CD4-positive, alpha-beta T cell treated with Interleukin-15 for 4 hours (primary cell): ENCODE results near the gene TDRD6.

Experiments used
- DNase-seq: peaks from one replicate; pipeline ENCODE4 v3.0.0-alpha.2; 2020; ENCODE audit warnings: low spot score

Gene TDRD6

GRCh38 chr6:46688117-46688965, 656 bp downstream of the TDRD6 start:
- DNase-seq: no peak

- DNase-seq: no peak
Measured at GRCh38 chr6:46688966-46689335, 1.3 kb downstream of the TDRD6 start.

- DNase-seq: no peak
Measured at GRCh38 chr6:46689657-46690056, 2.0 kb downstream of the TDRD6 start.

GRCh38 chr6:46690141-46690755, 2.6 kb downstream of the TDRD6 start:
- DNase-seq: no peak

- no peak for DNase-seq
Measured at GRCh38 chr6:46690911-46691451, 3.3 kb downstream of the TDRD6 start.

GRCh38 chr6:46699970-46700369, 12.3 kb downstream of the TDRD6 start:
- no peak for DNase-seq

GRCh38 chr6:46704562-46704961, 16.9 kb downstream of the TDRD6 start:
- DNase-seq: no peak

- DNase-seq: no peak
Measured at GRCh38 chr6:46706464-46706863, 18.8 kb downstream of the TDRD6 start.

GRCh38 chr6:46711491-46711890, 23.8 kb downstream of the TDRD6 start:
- DNase-seq: no peak

GRCh38 chr6:46715141-46715540, 27.5 kb downstream of the TDRD6 start:
- DNase-seq: no peak

GRCh38 chr6:46719099-46719498, 31.4 kb downstream of the TDRD6 start:
- DNase-seq: no peak

- no peak for DNase-seq
Measured at GRCh38 chr6:46720401-46720800, 32.7 kb downstream of the TDRD6 start.

- DNase-seq: no peak
Measured at GRCh38 chr6:46729787-46730326, 42.2 kb downstream of the TDRD6 start.

GRCh38 chr6:46730921-46731461, 43.3 kb downstream of the TDRD6 start:
- no peak for DNase-seq

GRCh38 chr6:46733341-46733801, 45.7 kb downstream of the TDRD6 start:
- no peak for DNase-seq

GRCh38 chr6:46734867-46735719, 47.4 kb downstream of the TDRD6 start, which contains the start of gene PLA2G7:
Gene PLA2G7, minus strand, starts transcription at chr6:46735375. Its CDS starts 12,484 bp downstream, at chr6:46722891.
- DNase-seq: no peak

- DNase-seq: no peak
Measured at GRCh38 chr6:46735720-46736031, 48.0 kb downstream of the TDRD6 start.

GRCh38 chr6:46736906-46737305, 49.2 kb downstream of the TDRD6 start:
- no peak for DNase-seq

- DNase-seq: no peak
Measured at GRCh38 chr6:46741482-46741881, 53.8 kb downstream of the TDRD6 start.

- no peak for DNase-seq
Measured at GRCh38 chr6:46741910-46742309, 54.2 kb downstream of the TDRD6 start.

- no peak for DNase-seq
Measured at GRCh38 chr6:46743425-46744158, 55.9 kb downstream of the TDRD6 start.
